K562 (cell line): ENCODE results near the gene ACTN4. TPM values are rescaled to one million over a fixed set of nuclear protein-coding genes. Genes with fewer than 3 reads are reported as not detected.

Experiments
- BACH1 ChIP-seq: fragments of 200-800 bp; sonication (Bioruptor generic); IDR thresholded peaks from 2 replicates; pipeline ENCODE4 v1.6.1; 2016; ENCODE audit warnings: missing genetic modification characterization, missing compliant biosample characterization
- C11orf30 ChIP-seq: fragments of 450-650 bp; IDR thresholded peaks from 2 replicates; pipeline ENCODE4 v1.6.1; 2016; ENCODE audit warnings: low read depth, mild to moderate bottlenecking
- CBFB ChIP-seq: sonication (generic); formaldehyde crosslinking; IDR thresholded peaks from 2 replicates; pipeline ENCODE4 v1.4.0; 2020; ENCODE audit warnings: mild to moderate bottlenecking, missing genetic modification reagents
- DIDO1 ChIP-seq: fragments of 450-650 bp; IDR thresholded peaks from 2 replicates; pipeline ENCODE4 v1.6.1; 2016; ENCODE audit warnings: low read depth, missing biosample characterization, missing genetic modification characterization
- ETV1 ChIP-seq: fragments of 450-650 bp; conservative IDR thresholded peaks from 2 replicates; pipeline ENCODE4 v1.6.1; 2016; ENCODE audit warnings: missing genetic modification characterization, control low read depth, low read depth, missing compliant biosample characterization
- EZH2 ChIP-seq: IDR thresholded peaks from 2 replicates; pipeline ENCODE4 v1.6.1; 2012; ENCODE audit warnings: low read depth, mild to moderate bottlenecking, inconsistent platforms, low read length, borderline replicate concordance
- FOSL1 ChIP-seq: fragments of 200-800 bp; sonication (Bioruptor generic); conservative IDR thresholded peaks from 2 replicates; pipeline ENCODE4 v1.6.1; 2016; ENCODE audit warnings: missing genetic modification characterization, missing compliant biosample characterization
- IRF9 ChIP-seq: fragments of 450-650 bp; IDR thresholded peaks from 2 replicates; pipeline ENCODE4 v1.6.1; 2016; ENCODE audit warnings: missing biosample characterization, missing genetic modification characterization
- KDM1A ChIP-seq, 2 experiments: fragments of 450-650 bp; IDR thresholded peaks; 2 replicates each; pipeline ENCODE4 v1.6.1; 2016; ENCODE audit warnings: mild to moderate bottlenecking in 2 of 2
- MTF1 ChIP-seq: fragments of 250-450 bp; sonication (Bioruptor Pico); IDR thresholded peaks from 2 replicates; pipeline ENCODE4 v1.9.0; 2021; ENCODE audit warnings: moderate library complexity, mild to moderate bottlenecking, inconsistent platforms, borderline replicate concordance
- NFRKB ChIP-seq: fragments of 450-650 bp; IDR thresholded peaks from 2 replicates; pipeline ENCODE4 v1.6.1; 2016; ENCODE audit warnings: low read depth
- PATZ1 ChIP-seq: fragments of 250-450 bp; sonication (Bioruptor Pico); IDR thresholded peaks from 2 replicates; pipeline ENCODE4 v1.5.0; 2020; ENCODE audit warnings: mild to moderate bottlenecking, borderline replicate concordance
- POLR3A ChIP-seq: IDR thresholded peaks from 2 replicates; pipeline ENCODE4 v1.6.1; 2011; ENCODE audit warnings: borderline replicate concordance, mild to moderate bottlenecking, moderate library complexity; ENCODE audit not compliant: insufficient read length, insufficient read depth; ENCODE audit errors: extremely low read depth
- STAT5A ChIP-seq: IDR thresholded peaks from 2 replicates; pipeline ENCODE4 v1.6.1; 2012; ENCODE audit warnings: low read length, inconsistent platforms, borderline replicate concordance
- TCF15 ChIP-seq: fragments of 250-450 bp; sonication (Bioruptor Pico); IDR thresholded peaks from 2 replicates; pipeline ENCODE4 v1.8.0; 2022; ENCODE audit warnings: moderate library complexity, mild to moderate bottlenecking, inconsistent platforms
- WHSC1 ChIP-seq: IDR thresholded peaks from one replicate; pipeline ENCODE4 v1.6.1; 2012; ENCODE audit warnings: low read length, control low read depth, inconsistent platforms
- ZBTB33 ChIP-seq: sonication (generic); formaldehyde crosslinking; IDR thresholded peaks from 2 replicates; pipeline ENCODE4 v1.8.1; 2023; ENCODE audit warnings: mild to moderate bottlenecking, missing genetic modification reagents
- ZEB2 ChIP-seq: fragments of 450-650 bp; IDR thresholded peaks from 2 replicates; pipeline ENCODE4 v1.6.1; 2016
- ZFP36 ChIP-seq: fragments of 150-350 bp; IDR thresholded peaks from 2 replicates; pipeline ENCODE4 v1.6.1; 2018; ENCODE audit warnings: low read length, low read depth; ENCODE audit not compliant: partially characterized antibody
- ZNF140 ChIP-seq: fragments of 250-450 bp; sonication (Bioruptor Pico); IDR thresholded peaks from 2 replicates; pipeline ENCODE4 v1.8.0; 2021; ENCODE audit warnings: moderate library complexity, mild to moderate bottlenecking, inconsistent platforms
- ZNF766 ChIP-seq: fragments of 200-800 bp; sonication (Bioruptor generic); conservative IDR thresholded peaks from 2 replicates; pipeline ENCODE4 v1.6.1; 2016; ENCODE audit warnings: missing genetic modification characterization, missing compliant biosample characterization
- ZSCAN32 ChIP-seq: fragments of 450-650 bp; formaldehyde crosslinking; IDR thresholded peaks from 2 replicates; pipeline ENCODE4 v1.4.0; 2020; ENCODE audit warnings: mild to moderate bottlenecking, moderate library complexity
- polyA plus RNA-seq, 8 experiments: library from polyadenylated mRNA; depleted of rRNA in 4 of 8; stranded (reverse) in 5 of 8; unstranded in 3 of 8; fragments of >200 nt; fragmentation: Nextera tagmentation in 2 of 8; fragmentation: Illumina TruSeq in 1 of 8; extraction: Ambion mirVana in 2 of 8; extraction: Trizol in 1 of 8; gene quantifications; 2 replicates each; pipeline versions ENCODE4 v1.2.1 to v1.2.3, GENCODE V29; 2011 to 2014; ENCODE audit warnings: inconsistent platforms in 1 of 8, missing spikeins in 1 of 8
- total RNA-seq, 7 experiments: library from RNA; depleted of rRNA in 6 of 7; stranded (reverse); fragments of >200 nt in 6 of 7; fragmentation: Illumina TruSeq in 2 of 7; extraction: Trizol in 2 of 7; gene quantifications; 2 replicates each; pipeline versions ENCODE4 v1.2.1 to v1.2.3, GENCODE V29; 2011 to 2021; ENCODE audit warnings: low replicate concordance in 1 of 7

Gene ACTN4
- total and polyA plus RNA-seq, 9 of the 15 experiments (the other 6 are each of a cell fraction or from before 2014, with no cell fraction given): 3.1 to 385 (median 125) TPM

GRCh38 chr19:38674388-38675171 is 27.1 kb downstream of the ACTN4 start (continued):
- TF ChIP-seq STAT5A: no peak
- no peak for TF ChIP-seq ZNF766 (CRISPR knock-in tag)
- peak; percentile 12 for TF ChIP-seq ZFP36
- no peak for TF ChIP-seq NFRKB
- TF ChIP-seq EZH2: no peak
- peak; percentile 23; the same call in 1 of the 2 replicates for TF ChIP-seq BACH1
- no peak for TF ChIP-seq WHSC1
- no peak for TF ChIP-seq ETV1 (tag)
- TF ChIP-seq ZEB2: peak; percentile 38; the same call in 1 of the 2 replicates
- no peak for TF ChIP-seq DIDO1 (tag)
- peak; percentile 66; the same call in 1 of the 2 replicates for TF ChIP-seq FOSL1 (tag)
- TF ChIP-seq MTF1: no peak
- no peak for TF ChIP-seq PATZ1 (CRISPR knock-in tag)
- TF ChIP-seq CBFB: no peak
- no peak for TF ChIP-seq ZNF140
- TF ChIP-seq C11orf30: peak; percentile 76
- no peak for TF ChIP-seq POLR3A
- no peak for TF ChIP-seq ZSCAN32 (CRISPR knock-in tag)
- no peak for TF ChIP-seq ZBTB33 (CRISPR knock-in tag)
- TF ChIP-seq IRF9: no peak
- TF ChIP-seq KDM1A (IDR thresholded peaks at IDR 0.05): peak; percentile 74 to 75; a peak in 3 of 4 replicates
- no peak for TF ChIP-seq TCF15
